ENCODE results near the gene TEX12. TPM values are rescaled to one million over a fixed set of nuclear protein-coding genes. Genes with fewer than 3 reads are reported as not detected.
A peak's percentile ranks its signal among the peaks of the same experiment; 100 is the strongest.

Gene TEX12
- total and polyA plus RNA-seq, 2 experiments from 2014 or later = 0.50 TPM; not detected in 1

GRCh38 chr11:112150517-112150916 lies 16.7 kb upstream of the TEX12 start:
- WGBS (ENCODE audit: low lambda C conversion rate, missing lambda C conversion rate) = 85% methylated on average over 5 of the region's 5 CpGs
- Histone ChIP-seq H4K20me1 (ENCODE audit: insufficient read depth, poor library complexity, severe bottlenecking) (no peaks in the 10 kb centered on the region), H3K27me3 (no peaks in the 10 kb centered on the region), H3K79me2 (no peaks in the 10 kb centered on the region), H3K9me2 (replicated peaks; ENCODE audit: insufficient read depth) (no peaks in the 10 kb centered on the region), H3K27ac (no peak overlapping the region), H2AFZ (no peak overlapping the region), H3K4me1 (ENCODE audit: insufficient read depth) (no peaks in the 10 kb centered on the region), H3K4me2 (no peak overlapping the region), H3K4me3 (no peak overlapping the region), H3K9me3 (ENCODE audit: low read depth) (no peaks in the 10 kb centered on the region), H3K36me3 (replicated peaks; ENCODE audit: insufficient read depth, low read depth) (no peaks in the 10 kb centered on the region)
- DNase-seq (ENCODE audit: low spot score) = no peak
- TF ChIP-seq EZH2 (IDR thresholded peaks at IDR 0.05; ENCODE audit: borderline replicate concordance) (no peak), CTCF (IDR thresholded peaks at IDR 0.05; ENCODE audit: poor library complexity) (no peak), EZH2phosphoT487 (IDR thresholded peaks at IDR 0.05; ENCODE audit: low read depth, severe bottlenecking, unreplicated experiment) (no peak)

DNA sequence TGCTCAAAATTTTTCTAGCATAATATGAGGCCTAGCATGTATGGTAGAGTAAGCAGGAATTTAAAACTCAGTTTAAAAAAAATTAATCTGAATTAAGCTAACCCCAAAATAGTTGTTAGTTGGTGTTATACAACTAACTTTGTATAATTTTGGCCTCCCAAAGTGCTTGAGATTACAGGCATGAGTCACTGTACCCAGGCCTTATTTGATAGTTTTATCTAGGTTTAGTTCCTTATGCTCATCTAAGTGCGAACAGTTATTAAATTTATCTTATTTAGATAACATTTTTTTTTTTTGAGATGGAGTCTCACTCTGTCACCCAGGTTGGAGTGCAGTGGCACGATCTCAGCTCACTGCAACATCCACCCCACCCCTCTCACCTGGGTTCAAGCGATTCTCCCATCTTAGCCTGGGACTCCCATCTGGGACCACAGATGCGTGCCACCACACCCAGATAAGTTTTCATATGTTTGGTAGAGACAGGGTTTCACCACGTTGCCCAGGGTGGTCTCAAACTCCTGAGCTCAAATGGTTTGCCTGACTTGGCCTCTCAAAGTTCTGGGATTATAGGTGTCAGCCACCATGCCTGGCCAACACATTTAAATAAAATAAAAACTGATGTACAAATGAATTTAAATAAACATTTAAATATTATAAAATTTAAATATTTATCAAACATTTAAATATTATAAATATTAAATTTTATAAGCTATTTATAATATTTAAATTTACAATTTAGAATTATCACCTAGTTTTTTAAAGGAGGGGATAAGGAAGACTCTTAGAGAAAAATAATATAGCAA lies 10.8 kb upstream of the TEX12 start:
- Histone ChIP-seq H3K27me3 (no peaks in the 10 kb centered on the region), H3K4me3 (no peak overlapping the region), H3K4me1 (ENCODE audit: insufficient read depth) (no peaks in the 10 kb centered on the region), H4K20me1 (ENCODE audit: insufficient read depth, poor library complexity, severe bottlenecking) (no peaks in the 10 kb centered on the region), H3K36me3 (replicated peaks; ENCODE audit: insufficient read depth, low read depth) (no peaks in the 10 kb centered on the region), H2AFZ (no peak overlapping the region), H3K9me3 (ENCODE audit: low read depth) (no peaks in the 10 kb centered on the region), H3K79me2 (no peaks in the 10 kb centered on the region), H3K27ac (peak overlapping the region; percentile 28), H3K9me2 (replicated peaks; ENCODE audit: insufficient read depth) (no peaks in the 10 kb centered on the region), H3K4me2 (no peak overlapping the region)
- no peak for TF ChIP-seq EZH2phosphoT487 (IDR thresholded peaks at IDR 0.05; ENCODE audit: low read depth, severe bottlenecking, unreplicated experiment)
- TF ChIP-seq CTCF (IDR thresholded peaks at IDR 0.05; ENCODE audit: poor library complexity) = no peak
- no peak for TF ChIP-seq EZH2 (IDR thresholded peaks at IDR 0.05; ENCODE audit: borderline replicate concordance)
- WGBS (ENCODE audit: low lambda C conversion rate, missing lambda C conversion rate) = 92% methylated on average over 5 of the region's 5 CpGs
- DNase-seq (ENCODE audit: low spot score) = no peak

DNA sequence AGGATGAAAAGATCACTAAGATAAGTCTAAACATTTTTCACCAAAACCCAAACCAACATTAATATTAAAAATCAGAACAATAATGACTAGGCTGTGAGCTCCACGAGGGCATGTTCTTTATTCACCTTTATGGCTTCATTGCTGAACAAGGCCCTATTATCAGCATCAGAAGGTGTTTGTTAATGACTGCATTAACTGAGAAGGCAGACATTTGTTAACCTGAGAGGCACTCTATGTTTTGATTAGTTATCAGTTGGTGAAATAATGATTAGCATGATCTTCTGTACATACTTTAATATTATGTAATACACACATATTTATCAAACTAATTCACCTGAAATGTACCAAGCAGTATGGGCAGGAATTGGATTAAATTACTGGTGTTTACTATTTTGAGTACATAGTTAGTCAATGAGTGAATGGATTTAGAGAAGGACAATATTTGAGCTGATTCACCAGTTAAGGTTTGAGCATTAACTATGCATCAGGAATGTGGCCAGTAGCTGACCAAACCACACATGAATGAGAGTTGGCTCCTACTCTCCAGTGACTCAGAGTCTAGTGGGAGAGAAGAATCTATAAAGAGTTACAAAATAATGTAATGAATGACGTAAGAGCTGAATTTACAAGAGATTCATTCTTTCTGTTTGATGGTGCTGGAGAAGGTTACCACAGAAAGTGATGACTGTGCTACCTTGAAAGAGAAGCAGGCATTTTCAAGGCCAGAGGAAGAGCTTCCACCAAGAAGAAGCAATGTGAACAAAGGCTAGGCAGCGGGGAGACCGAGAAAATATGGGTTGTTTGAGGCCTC lies 10.0 kb upstream of the TEX12 start:
- H3K27ac ChIP-seq = peak overlapping the region; percentile 62
- no peaks in the 10 kb centered on the region for H3K4me1 ChIP-seq (ENCODE audit: insufficient read depth)
- TF ChIP-seq CTCF (IDR thresholded peaks at IDR 0.05; ENCODE audit: poor library complexity) (no peak), EZH2phosphoT487 (IDR thresholded peaks at IDR 0.05; ENCODE audit: low read depth, severe bottlenecking, unreplicated experiment) (no peak), EZH2 (IDR thresholded peaks at IDR 0.05; ENCODE audit: borderline replicate concordance) (no peak)
- no peaks in the 10 kb centered on the region for H3K27me3 ChIP-seq
- H2AFZ ChIP-seq = no peak overlapping the region
- no peak overlapping the region for H3K4me2 ChIP-seq
- 71% methylated on average over 4 of the region's 4 CpGs for whole genome bisulfite sequencing (ENCODE audit: low lambda C conversion rate, missing lambda C conversion rate)
- no peak overlapping the region for H3K4me3 ChIP-seq
- peak; percentile 75 for DNase-seq (ENCODE audit: low spot score)
- no peaks in the 10 kb centered on the region for H3K9me3 ChIP-seq (ENCODE audit: low read depth)
- H3K9me2 ChIP-seq (replicated peaks; ENCODE audit: insufficient read depth) = no peaks in the 10 kb centered on the region
- H3K79me2 ChIP-seq = no peaks in the 10 kb centered on the region
- no peaks in the 10 kb centered on the region for H4K20me1 ChIP-seq (ENCODE audit: insufficient read depth, poor library complexity, severe bottlenecking)
- no peaks in the 10 kb centered on the region for H3K36me3 ChIP-seq (replicated peaks; ENCODE audit: insufficient read depth, low read depth)

Measured in hepatocyte (in vitro differentiated cells).